GM12801 (cell line): ENCODE data around the gene FBXW12.

Experiments used
- CTCF ChIP-seq: IDR thresholded peaks from one replicate; pipeline ENCODE4 v1.5.1; 2011; ENCODE audit warnings: control low read depth; ENCODE audit not compliant: insufficient read length; ENCODE audit errors: extremely low read depth

Gene FBXW12

GRCh38 chr3:48411606-48412374, 39.8 kb downstream of the FBXW12 start:
- TF ChIP-seq CTCF: no peak

- no peak for TF ChIP-seq CTCF
Observed at GRCh38 chr3:48412375-48413001, 40.5 kb downstream of the FBXW12 start.

- no peak for TF ChIP-seq CTCF
Observed at GRCh38 chr3:48413086-48413485, 41.1 kb downstream of the FBXW12 start.

- no peak for TF ChIP-seq CTCF
Observed at GRCh38 chr3:48413611-48414010, 41.6 kb downstream of the FBXW12 start.

- no peak for TF ChIP-seq CTCF
Observed at GRCh38 chr3:48414376-48415250, 42.6 kb downstream of the FBXW12 start.

GRCh38 chr3:48415251-48415953, 43.4 kb downstream of the FBXW12 start:
- TF ChIP-seq CTCF: no peak
